ENCODE results near the gene CAPN15. TPM values are rescaled to one million over a fixed set of nuclear protein-coding genes. Genes with fewer than 3 reads are reported as not detected.

CAPN15 gene
- total RNA-seq, 6 donors from 2014 or later = 27.3 to 84.5 (median 66.1) TPM

- Histone ChIP-seq H3K27me3 (no peaks in the 10 kb centered on the region), H3K36me3 (peaks cover 0 to 47% (median 23%) of the 10 kb centered on the region in 4 donors), H3K4me1 (peaks cover 0 to 7% (median 0%) of the 10 kb centered on the region in 4 donors), H3K27ac (no peak overlapping the region), H3K9me3 (no peaks in the 10 kb centered on the region), H3K4me3 (no peak overlapping the region)
- 89 to 91% methylated on average over 23 to 24 of the region's 34 CpGs for WGBS, 2 donors
- DNase-seq (no peak), ATAC-seq (ENCODE audit: low FRiP score in 2 of 2) (no peak)
- TF ChIP-seq EP300 (IDR thresholded peaks at IDR 0.05) (no peak), POLR2AphosphoS5 (IDR thresholded peaks at IDR 0.05) (no peak), POLR2A (IDR thresholded peaks at IDR 0.05) (no peak)
- TF ChIP-seq, protein P1, sequence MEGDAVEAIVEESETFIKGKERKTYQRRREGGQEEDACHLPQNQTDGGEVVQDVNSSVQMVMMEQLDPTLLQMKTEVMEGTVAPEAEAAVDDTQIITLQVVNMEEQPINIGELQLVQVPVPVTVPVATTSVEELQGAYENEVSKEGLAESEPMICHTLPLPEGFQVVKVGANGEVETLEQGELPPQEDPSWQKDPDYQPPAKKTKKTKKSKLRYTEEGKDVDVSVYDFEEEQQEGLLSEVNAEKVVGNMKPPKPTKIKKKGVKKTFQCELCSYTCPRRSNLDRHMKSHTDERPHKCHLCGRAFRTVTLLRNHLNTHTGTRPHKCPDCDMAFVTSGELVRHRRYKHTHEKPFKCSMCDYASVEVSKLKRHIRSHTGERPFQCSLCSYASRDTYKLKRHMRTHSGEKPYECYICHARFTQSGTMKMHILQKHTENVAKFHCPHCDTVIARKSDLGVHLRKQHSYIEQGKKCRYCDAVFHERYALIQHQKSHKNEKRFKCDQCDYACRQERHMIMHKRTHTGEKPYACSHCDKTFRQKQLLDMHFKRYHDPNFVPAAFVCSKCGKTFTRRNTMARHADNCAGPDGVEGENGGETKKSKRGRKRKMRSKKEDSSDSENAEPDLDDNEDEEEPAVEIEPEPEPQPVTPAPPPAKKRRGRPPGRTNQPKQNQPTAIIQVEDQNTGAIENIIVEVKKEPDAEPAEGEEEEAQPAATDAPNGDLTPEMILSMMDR (IDR thresholded peaks at IDR 0.05) = no peak
Measured at GRCh38 chr16:539901-540530, 12.5 kb downstream of the CAPN15 start.

- Histone ChIP-seq H3K4me3 (no peak overlapping the region), H3K27me3 (no peaks in the 10 kb centered on the region), H3K4me1 (no peaks in the 10 kb centered on the region), H3K27ac (no peak overlapping the region), H3K36me3 (peaks cover 0 to 47% (median 24%) of the 10 kb centered on the region in 4 donors), H3K9me3 (no peaks in the 10 kb centered on the region)
- DNase-seq = no peak
- 92 to 93% methylated on average over 11 to 27 of the region's 29 CpGs for WGBS, 2 donors
- TF ChIP-seq, protein P1 (IDR thresholded peaks at IDR 0.05) = no peak
- TF ChIP-seq POLR2AphosphoS5 (IDR thresholded peaks at IDR 0.05) = no peak
- no peak for TF ChIP-seq EP300 (IDR thresholded peaks at IDR 0.05)
- no peak for TF ChIP-seq POLR2A (IDR thresholded peaks at IDR 0.05)
- ATAC-seq (ENCODE audit: low FRiP score in 2 of 2) = no peak
Measured at GRCh38 chr16:540645-541340, 13.3 kb downstream of the CAPN15 start.

GRCh38 chr16:543301-544164 is 16.0 kb downstream of the CAPN15 start:
- H3K27me3 ChIP-seq = no peaks in the 10 kb centered on the region
- TF ChIP-seq, protein P1 (IDR thresholded peaks at IDR 0.05) = no peak
- no peak for TF ChIP-seq POLR2AphosphoS5 (IDR thresholded peaks at IDR 0.05)
- TF ChIP-seq EP300 (IDR thresholded peaks at IDR 0.05) = no peak
- TF ChIP-seq POLR2A (IDR thresholded peaks at IDR 0.05) = no peak
- no peak overlapping the region for H3K4me3 ChIP-seq
- peaks cover 0 to 13% (median 0%) of the 10 kb centered on the region in 4 donors for H3K4me1 ChIP-seq
- ATAC-seq (ENCODE audit: low FRiP score in 2 of 2) (no peak), DNase-seq (no peak)
- H3K27ac ChIP-seq = no peak overlapping the region
- H3K9me3 ChIP-seq = no peaks in the 10 kb centered on the region
- 94 to 95% methylated on average over 19 to 43 of the region's 51 CpGs for WGBS, 2 donors
- H3K36me3 ChIP-seq = peaks cover 0 to 33% (median 18%) of the 10 kb centered on the region in 4 donors

GRCh38 chr16:544517-544916 is 17.0 kb downstream of the CAPN15 start:
- H3K4me1 ChIP-seq = peaks cover 0 to 13% (median 0%) of the 10 kb centered on the region in 4 donors
- TF ChIP-seq EP300 (IDR thresholded peaks at IDR 0.05) (no peak), POLR2AphosphoS5 (IDR thresholded peaks at IDR 0.05) (no peak)
- TF ChIP-seq, protein P1 (IDR thresholded peaks at IDR 0.05) = no peak
- ATAC-seq (ENCODE audit: low FRiP score in 2 of 2) (no peak), DNase-seq (no peak)
- H3K4me3 ChIP-seq = no peak overlapping the region
- peaks cover 0 to 40% (median 28%) of the 10 kb centered on the region in 4 donors for H3K36me3 ChIP-seq
- WGBS, 2 donors = 96 to 97% methylated on average over 27 to 31 of the region's 46 CpGs
- H3K27ac ChIP-seq = no peak overlapping the region
- H3K27me3 ChIP-seq = no peaks in the 10 kb centered on the region
- H3K9me3 ChIP-seq = no peaks in the 10 kb centered on the region
